Measurements from ENCODE around the gene CTSA.
A peak's percentile ranks its signal among the peaks of the same experiment; 100 is the strongest.

The CTSA gene

DNA sequence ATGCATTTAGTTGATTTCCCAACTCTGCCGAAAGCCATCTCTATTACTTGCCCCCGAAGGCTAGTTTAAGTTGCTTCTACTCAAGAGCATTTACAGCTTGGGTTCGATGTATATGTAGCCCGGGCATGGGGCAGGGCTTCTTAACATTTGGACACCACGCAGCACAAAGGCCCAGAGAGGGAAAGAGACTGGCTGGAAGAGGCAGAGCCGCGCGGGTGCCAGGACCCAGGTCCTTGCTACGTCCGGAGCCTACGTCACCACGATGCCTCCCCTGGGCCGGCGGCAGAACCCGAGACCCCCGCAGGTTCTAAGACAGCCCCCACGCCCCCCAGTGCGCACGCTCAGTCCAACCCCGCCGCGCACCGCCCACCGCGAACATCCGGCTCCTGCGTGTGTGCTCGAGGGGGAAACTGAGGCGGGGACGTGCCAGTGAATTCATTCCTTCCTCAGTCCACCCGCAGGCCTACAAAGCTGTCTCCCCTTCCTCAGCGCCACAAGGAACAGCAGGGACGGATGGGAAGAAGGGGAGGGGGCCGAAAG lies 43.0 kb downstream of the CTSA start:
- H3K4me3 ChIP-seq (ENCODE audit: control insufficient read depth, low read depth, low read length), result peak overlapping the region; percentile 95
- DNase-seq (ENCODE audit: low read depth), result no peak
- TF ChIP-seq, protein P1, sequence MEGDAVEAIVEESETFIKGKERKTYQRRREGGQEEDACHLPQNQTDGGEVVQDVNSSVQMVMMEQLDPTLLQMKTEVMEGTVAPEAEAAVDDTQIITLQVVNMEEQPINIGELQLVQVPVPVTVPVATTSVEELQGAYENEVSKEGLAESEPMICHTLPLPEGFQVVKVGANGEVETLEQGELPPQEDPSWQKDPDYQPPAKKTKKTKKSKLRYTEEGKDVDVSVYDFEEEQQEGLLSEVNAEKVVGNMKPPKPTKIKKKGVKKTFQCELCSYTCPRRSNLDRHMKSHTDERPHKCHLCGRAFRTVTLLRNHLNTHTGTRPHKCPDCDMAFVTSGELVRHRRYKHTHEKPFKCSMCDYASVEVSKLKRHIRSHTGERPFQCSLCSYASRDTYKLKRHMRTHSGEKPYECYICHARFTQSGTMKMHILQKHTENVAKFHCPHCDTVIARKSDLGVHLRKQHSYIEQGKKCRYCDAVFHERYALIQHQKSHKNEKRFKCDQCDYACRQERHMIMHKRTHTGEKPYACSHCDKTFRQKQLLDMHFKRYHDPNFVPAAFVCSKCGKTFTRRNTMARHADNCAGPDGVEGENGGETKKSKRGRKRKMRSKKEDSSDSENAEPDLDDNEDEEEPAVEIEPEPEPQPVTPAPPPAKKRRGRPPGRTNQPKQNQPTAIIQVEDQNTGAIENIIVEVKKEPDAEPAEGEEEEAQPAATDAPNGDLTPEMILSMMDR (IDR thresholded peaks at IDR 0.05; ENCODE audit: control insufficient read depth, insufficient read depth, low read depth, low read length, missing control alignments), result no peak

DNA sequence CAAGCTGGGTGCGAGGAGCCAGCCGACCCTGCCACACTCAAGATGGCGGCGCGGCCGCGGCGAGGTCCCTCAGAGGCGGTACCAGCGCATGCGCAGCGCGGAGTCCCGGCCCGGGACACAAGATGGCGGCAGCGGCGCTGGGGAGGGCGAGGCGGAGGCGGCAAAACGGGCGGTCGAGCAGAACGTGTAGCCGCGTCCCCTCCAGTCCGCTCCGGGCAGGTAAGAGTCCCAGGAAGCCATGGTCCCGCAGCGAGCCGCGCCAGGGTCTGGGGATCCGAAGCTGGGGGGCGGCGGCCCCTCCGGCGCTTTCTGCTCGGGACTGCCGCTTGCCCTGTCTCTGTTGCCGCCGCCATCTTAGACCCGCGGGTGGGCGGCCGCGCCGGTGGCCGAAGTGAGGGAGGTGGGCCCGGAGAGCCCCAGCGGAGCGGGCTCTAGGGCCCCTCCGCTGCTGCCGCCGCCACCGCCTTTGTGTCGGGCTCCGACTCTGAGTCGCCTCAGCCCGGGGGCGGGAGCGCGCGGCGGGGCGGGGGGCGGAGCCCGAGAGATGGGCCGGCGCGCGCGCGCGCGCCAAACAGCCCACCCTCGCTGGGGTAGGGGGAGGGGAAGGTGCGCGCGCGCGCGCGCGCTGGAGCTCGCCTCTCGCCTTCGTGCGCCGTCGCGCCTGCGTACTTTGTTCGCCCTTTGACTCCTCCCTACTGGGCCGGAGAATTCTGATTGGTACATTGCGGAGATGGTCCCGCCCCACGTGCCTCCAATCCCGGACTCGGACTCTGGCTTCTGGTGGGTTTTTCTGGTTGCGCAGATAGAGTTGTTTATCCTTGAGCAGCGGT lies 43.7 kb downstream of the CTSA start, which contains the start of gene PCIF1:
Gene PCIF1 (plus strand): TSS at position 98 of the 830 bp plus-strand sequence. CDS start 4,317 bp downstream, outside the sequence.
- DNase-seq (ENCODE audit: low read depth), result peak; percentile 87
- peak within 1 kb of the TSS; percentile 95 for H3K4me3 ChIP-seq (ENCODE audit: control insufficient read depth, low read depth, low read length)
- TF ChIP-seq, protein P1 (IDR thresholded peaks at IDR 0.05; ENCODE audit: control insufficient read depth, insufficient read depth, low read depth, low read length, missing control alignments), result no peak

DNA sequence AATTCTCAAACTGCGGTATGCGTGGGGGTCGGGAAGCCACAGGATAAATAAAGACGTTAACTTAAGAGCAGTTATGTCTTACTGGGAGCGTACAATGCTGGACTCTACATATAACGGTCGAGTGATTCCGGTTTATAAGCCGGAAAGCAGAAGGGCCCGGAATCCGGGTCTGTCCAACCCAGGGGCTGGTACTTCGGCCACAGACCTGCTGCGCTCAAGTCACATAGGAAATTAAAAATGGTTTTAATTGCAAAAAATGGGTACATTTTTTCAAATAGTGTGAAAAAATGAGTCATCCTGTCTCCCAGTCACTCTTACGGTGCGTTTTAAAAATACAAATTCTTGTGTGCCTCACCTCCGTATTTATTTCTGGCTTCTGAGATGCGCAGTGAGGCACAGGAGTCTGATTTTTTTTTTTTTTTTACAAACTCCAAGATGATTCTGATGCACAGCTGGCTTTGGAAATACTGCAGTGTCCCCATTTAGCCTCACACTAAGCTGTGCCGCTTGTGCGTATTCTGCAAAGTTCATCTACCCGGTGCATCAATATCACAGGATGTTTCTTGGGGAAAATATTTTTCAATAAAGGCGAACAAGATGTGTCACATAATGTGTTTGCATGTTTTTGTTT lies 44.4 kb downstream of the CTSA start:
- no peak for DNase-seq (ENCODE audit: low read depth)

DNA sequence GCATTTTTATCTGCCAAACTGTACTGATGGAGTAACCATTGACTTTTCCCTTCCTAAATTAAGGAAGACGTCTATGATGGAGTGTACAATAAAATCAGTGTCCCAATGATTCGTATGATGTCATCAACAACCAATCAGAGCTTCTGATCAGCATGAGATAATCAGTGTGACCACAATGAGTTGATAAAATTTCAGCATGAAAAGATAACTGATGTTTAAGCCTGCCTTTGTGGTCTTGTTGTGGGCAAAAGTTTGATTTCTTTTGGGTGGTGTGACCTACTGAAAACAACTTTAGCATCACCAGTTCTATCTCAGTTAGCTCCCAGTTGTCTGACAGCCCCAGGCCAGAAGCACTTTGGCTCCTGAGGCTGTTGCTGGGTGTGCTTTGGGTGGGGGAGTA lies 46.6 kb downstream of the CTSA start:
- DNase-seq (ENCODE audit: low read depth), result no peak
- TF ChIP-seq, protein P1 (IDR thresholded peaks at IDR 0.05; ENCODE audit: control insufficient read depth, insufficient read depth, low read depth, low read length, missing control alignments), result no peak
- no peak overlapping the region for H3K4me3 ChIP-seq (ENCODE audit: control insufficient read depth, low read depth, low read length)

More for the DNA sequence above, 44.4 kb downstream of the CTSA start:
- peak overlapping the region; percentile 67 for H3K4me3 ChIP-seq (ENCODE audit: control insufficient read depth, low read depth, low read length)
- TF ChIP-seq, protein P1 (IDR thresholded peaks at IDR 0.05; ENCODE audit: control insufficient read depth, insufficient read depth, low read depth, low read length, missing control alignments), result no peak

DNA sequence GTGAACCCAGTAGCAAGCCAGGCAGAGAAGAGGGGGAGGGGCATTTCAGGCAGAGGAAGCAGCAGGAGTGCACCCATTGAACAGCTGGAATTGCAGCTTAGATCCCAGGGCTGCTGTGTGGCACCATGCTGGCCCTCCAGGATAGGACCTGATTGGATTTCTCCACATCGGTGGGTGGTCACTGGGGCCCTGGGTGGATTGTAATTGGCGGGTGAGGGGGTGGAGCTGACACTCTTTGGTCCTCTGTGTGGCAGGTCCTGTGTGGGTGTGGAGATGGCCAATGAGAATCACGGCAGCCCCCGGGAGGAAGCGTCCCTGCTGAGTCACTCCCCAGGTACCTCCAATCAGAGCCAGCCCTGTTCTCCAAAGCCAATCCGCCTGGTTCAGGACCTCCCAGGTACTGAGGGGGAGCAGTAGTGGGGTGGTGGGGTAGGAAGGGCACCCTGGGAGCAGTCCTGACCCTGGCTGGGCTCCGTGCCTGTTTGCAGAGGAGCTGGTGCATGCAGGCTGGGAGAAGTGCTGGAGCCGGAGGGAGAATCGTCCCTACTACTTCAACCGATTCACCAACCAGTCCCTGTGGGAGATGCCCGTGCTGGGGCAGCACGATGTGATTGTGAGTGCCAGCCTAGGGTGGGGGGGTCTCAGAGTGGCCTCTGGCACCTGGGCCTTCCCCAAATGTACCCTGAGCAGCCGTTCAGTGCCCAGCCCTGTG lies 47.7 kb downstream of the CTSA start:
- TF ChIP-seq, protein P1 (IDR thresholded peaks at IDR 0.05; ENCODE audit: control insufficient read depth, insufficient read depth, low read depth, low read length, missing control alignments), result no peak
- DNase-seq (ENCODE audit: low read depth), result no peak
- H3K4me3 ChIP-seq (ENCODE audit: control insufficient read depth, low read depth, low read length), result no peak overlapping the region

DNA sequence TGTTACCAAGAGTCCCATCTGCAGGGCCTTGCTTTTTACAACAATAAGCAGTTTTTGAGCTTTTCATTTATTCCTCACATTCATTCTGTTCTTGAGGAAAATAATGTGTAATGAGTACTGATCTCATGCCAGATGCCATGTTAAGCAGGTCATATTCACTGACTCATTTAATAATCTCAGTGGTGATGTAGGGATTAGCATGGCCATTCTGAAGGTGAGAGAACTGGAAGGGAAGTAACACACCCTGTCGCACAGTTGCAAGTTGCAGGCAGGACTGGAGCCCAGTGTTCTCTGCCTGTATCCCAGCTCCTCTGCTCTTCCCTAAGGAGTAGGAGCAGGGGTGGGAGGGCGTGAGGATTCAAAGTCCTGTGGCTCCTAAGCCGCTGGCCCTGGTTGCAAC lies 48.9 kb downstream of the CTSA start:
- DNase-seq (ENCODE audit: low read depth), result no peak

More for the DNA sequence above, 48.9 kb downstream of the CTSA start:
- TF ChIP-seq, protein P1 (IDR thresholded peaks at IDR 0.05; ENCODE audit: control insufficient read depth, insufficient read depth, low read depth, low read length, missing control alignments), result no peak
- H3K4me3 ChIP-seq (ENCODE audit: control insufficient read depth, low read depth, low read length), result no peak overlapping the region
